Upper lobe of left lung (tissue), 4 donors: ENCODE data around the gene PFKFB1.

Experiments used
- CTCF ChIP-seq, 6 experiments: fragments of 450-650 bp in 4 of 6; fragments of 200-600 bp in 2 of 6; sonication (generic) in 2 of 6; IDR thresholded peaks; one replicate each; pipeline ENCODE4 v1.5.1; 2016 to 2019; ENCODE audit warnings: antibody characterized with exemption in 6 of 6
- POLR2A ChIP-seq, 4 donors: fragments of 450-650 bp; IDR thresholded peaks; one replicate each; pipeline ENCODE4 v1.5.1; 2016 to 2017; ENCODE audit warnings: antibody characterized with exemption in 4 of 4, mild to moderate bottlenecking in 2 of 4

GRCh38 chrX:54926978-54927377, 67.0 kb downstream of the PFKFB1 start:
- TF ChIP-seq POLR2A (IDR thresholded peaks at IDR 0.05): no peak
- TF ChIP-seq CTCF (IDR thresholded peaks at IDR 0.05): no peak
